LNCaP clone FGC (cell line): ENCODE measurements around the gene PTCD2.

Source experiments
- DNase-seq: peaks from one replicate; pipeline ENCODE4 v3.0.0-alpha.2; 2011; ENCODE audit warnings: low read depth
- H3K4me3 ChIP-seq: 2 replicates; pipeline ENCODE4 v1.5.1; 2011; ENCODE audit warnings: mild to moderate bottlenecking, low read depth, low read length, control low read depth
- CTCF ChIP-seq: IDR thresholded peaks from 2 replicates; pipeline ENCODE4 v1.5.1; 2012; ENCODE audit warnings: mild to moderate bottlenecking; ENCODE audit not compliant: control insufficient read depth, insufficient read depth; ENCODE audit errors: extremely low read depth

PTCD2 gene

GRCh38 chr5:72347801-72348308 is 27.7 kb downstream of the PTCD2 start:
- DNase-seq: no peak
- TF ChIP-seq CTCF: no peak
- H3K4me3 ChIP-seq: no peak overlapping the region

DNA sequence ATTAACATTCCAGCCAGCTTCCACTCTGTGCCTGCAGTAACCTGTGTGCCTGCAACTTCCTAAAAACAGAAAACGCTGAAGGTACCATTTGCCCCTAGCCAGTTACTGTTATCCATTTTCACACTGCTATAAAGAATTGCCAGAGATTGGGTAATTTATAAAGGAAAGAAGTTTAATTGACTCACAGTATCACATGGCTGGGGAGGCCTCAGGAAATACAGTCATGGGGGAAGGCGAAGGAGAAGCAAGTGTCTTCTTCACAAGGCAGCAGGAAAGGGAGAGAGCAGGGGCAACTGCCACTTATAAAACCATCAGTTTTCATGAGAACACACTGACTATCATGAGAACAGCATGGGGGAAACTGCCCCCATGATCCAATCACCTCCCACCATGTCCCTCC is 31.2 kb downstream of the PTCD2 start:
- DNase-seq: no peak
- TF ChIP-seq CTCF: no peak
- no peak overlapping the region for H3K4me3 ChIP-seq

DNA sequence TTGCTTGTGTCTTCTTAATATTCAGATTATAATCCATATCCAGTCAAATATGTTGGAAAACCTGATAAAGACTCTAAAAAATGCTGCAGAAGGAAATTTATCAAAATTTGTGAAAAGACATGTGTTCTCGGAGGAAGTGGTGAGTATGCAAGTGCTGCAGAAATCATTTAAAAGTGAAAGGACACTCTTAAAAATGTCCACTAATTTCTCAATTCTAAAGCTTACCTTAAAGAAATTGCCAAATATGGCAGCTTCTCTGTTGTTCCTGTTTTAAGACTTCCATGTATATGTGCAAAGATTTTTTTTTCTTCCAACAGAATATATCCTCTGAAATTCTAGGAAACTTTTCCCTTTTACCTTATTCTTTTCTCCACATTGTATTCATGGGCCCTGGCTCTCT is 32.4 kb downstream of the PTCD2 start:
- no peak overlapping the region for H3K4me3 ChIP-seq
- no peak for TF ChIP-seq CTCF
- no peak for DNase-seq

DNA sequence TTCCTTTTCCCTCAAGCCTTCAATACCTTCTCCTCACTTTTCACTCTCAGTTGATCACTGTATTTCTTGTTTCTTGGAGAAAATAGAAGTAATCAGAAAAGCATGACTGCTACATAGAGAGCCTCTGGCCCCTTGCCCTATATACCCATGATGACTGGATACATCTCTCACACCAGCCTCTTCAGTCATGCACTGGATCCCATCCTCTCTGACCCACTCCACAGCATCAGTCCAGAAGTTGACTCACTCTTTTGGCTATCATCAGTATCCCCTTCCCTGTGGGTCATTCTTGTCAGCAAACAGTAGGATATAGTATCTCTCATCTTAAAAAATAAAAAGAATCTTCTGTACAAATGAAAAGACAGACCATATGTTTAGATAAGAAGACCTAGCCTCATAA is 32.9 kb downstream of the PTCD2 start:
- TF ChIP-seq CTCF: no peak
- no peak for DNase-seq
- no peak overlapping the region for H3K4me3 ChIP-seq

- no peak for DNase-seq
- TF ChIP-seq CTCF: peak; percentile 59
- no peak overlapping the region for H3K4me3 ChIP-seq
Observed at GRCh38 chr5:72355706-72356299, 35.6 kb downstream of the PTCD2 start.

DNA sequence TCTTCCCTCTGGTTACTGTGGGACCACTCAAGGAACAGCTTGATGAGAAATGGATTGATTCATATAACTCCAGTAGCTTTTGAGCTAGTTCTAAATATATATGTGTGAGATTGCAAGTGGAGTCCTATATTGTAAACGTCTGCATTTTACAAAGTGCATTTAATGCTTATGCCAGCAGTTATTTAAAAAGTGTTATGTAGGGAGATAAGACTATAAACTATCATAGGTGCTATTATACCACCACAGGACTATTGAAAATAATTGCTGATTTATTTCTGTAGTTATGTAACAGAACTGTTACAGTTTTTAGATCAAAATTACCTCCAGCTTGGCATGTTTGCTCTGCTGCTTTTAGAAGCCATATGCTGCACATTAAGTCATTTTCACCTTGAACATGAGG is 36.2 kb downstream of the PTCD2 start:
- TF ChIP-seq CTCF: no peak
- no peak for DNase-seq
- H3K4me3 ChIP-seq: no peak overlapping the region

GRCh38 chr5:72358925-72359324 is 38.8 kb downstream of the PTCD2 start:
- no peak for DNase-seq
- no peak overlapping the region for H3K4me3 ChIP-seq

More at GRCh38 chr5:72358925-72359324, 38.8 kb downstream of the PTCD2 start:
- TF ChIP-seq CTCF: no peak
